Type B pancreatic cell (in vitro differentiated cells): ENCODE measurements around the gene TTLL8. TPM values are rescaled to one million over a fixed set of nuclear protein-coding genes. Genes with fewer than 3 reads are reported as not detected.

Experiments
- DNase-seq: peaks from one replicate; pipeline ENCODE4 v3.0.0; 2021; ENCODE audit warnings: mixed read lengths; ENCODE audit not compliant: unreplicated experiment; ENCODE audit errors: extremely low spot score
- H3K27ac Mint-ChIP-seq: 2 replicates; pipeline ENCODE4 v1.8.0; 2021; ENCODE audit warnings: mild to moderate bottlenecking, mixed read lengths
- H3K27me3 Mint-ChIP-seq: 2 replicates; pipeline ENCODE4 v1.8.0; 2021; ENCODE audit warnings: mixed read lengths
- H3K36me3 Mint-ChIP-seq: 2 replicates; pipeline ENCODE4 v1.8.0; 2021; ENCODE audit warnings: mixed read lengths
- H3K4me1 Mint-ChIP-seq: one replicate; pipeline ENCODE4 v1.8.0; 2021; ENCODE audit warnings: mixed read lengths; ENCODE audit not compliant: unreplicated experiment
- H3K4me3 Mint-ChIP-seq: 2 replicates; pipeline ENCODE4 v1.8.0; 2021; ENCODE audit warnings: mild to moderate bottlenecking, mixed read lengths
- H3K9me3 Mint-ChIP-seq: 2 replicates; pipeline ENCODE4 v1.8.0; 2021; ENCODE audit warnings: mixed read lengths
- CTCF ChIP-seq: fragments of 200-600 bp; sonication (generic); conservative IDR thresholded peaks from 2 replicates; pipeline ENCODE4 v1.5.0; 2021; ENCODE audit warnings: antibody characterized with exemption, mild to moderate bottlenecking
- total RNA-seq: library from RNA; stranded (reverse); gene quantifications from 2 replicates; pipeline ENCODE4 v1.2.1, GENCODE V29; 2021; ENCODE audit warnings: low replicate concordance

TTLL8 gene
- total RNA-seq, 1 donor from 2014 or later: not detected

GRCh38 chr22:50011447-50012210, 46.5 kb downstream of the TTLL8 start:
- no peak for TF ChIP-seq CTCF
- Mint-ChIP-seq H3K27me3 (peaks cover 45% of the 10 kb centered on the region), H3K36me3 (no peaks in the 10 kb centered on the region), H3K4me3 (no peak overlapping the region), H3K27ac (no peak overlapping the region), H3K9me3 (no peaks in the 10 kb centered on the region), H3K4me1 (no peaks in the 10 kb centered on the region)
- no peak for DNase-seq

GRCh38 chr22:50010676-50011446, 47.2 kb downstream of the TTLL8 start:
- Mint-ChIP-seq H3K27me3 (peaks cover 43% of the 10 kb centered on the region), H3K27ac (no peak overlapping the region), H3K4me3 (no peak overlapping the region), H3K9me3 (no peaks in the 10 kb centered on the region), H3K36me3 (no peaks in the 10 kb centered on the region), H3K4me1 (no peaks in the 10 kb centered on the region)
- no peak for DNase-seq
- no peak for TF ChIP-seq CTCF

DNA sequence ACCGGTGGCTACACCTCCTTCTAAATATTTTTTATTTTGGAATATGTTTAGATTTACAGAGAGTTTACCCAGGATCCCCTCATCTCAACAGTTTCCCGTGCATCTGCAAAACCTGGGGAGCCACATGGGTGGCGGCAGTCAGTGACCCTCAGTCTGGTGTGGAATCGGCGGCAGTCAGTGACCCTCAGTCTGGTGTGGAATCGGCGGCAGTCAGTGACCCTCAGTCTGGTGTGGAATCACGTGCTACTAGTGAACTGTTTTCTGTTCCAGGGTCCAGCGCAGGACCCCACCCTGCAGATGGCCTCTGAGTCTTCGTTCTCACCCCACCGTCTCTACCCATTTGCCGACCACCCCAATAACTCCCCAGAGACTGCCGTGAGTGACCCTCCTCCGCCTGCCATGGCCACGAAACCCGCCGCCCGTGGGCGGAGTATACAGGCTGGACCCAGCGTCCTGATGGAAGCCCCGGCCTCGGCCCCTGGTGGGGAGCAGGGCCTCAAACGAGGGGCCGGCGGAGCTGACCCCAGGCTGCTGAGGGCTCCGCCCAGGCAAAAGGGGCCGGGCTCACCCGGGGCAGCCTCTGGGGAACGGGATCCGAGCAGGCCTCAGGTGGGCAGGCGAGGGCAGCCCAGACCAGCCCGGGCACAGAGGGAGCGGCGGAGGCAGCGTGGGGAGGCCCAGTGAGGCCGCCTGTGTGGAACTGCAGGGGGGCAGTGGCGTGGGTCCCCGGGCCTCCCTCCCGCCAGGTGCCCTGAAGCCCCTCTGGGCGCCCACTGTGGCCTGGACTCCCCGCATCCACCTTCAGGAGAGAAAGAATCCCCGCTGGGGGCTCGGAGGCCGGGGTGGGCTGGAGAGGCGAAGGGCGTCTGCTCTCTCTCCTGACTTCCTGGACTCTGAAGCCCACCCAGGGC, 48.1 kb downstream of the TTLL8 start:
- TF ChIP-seq CTCF: no peak
- peaks cover 45% of the 10 kb centered on the region for H3K27me3 Mint-ChIP-seq
- H3K4me3 Mint-ChIP-seq: no peak overlapping the region
- DNase-seq: peak; percentile 80
- H3K27ac Mint-ChIP-seq: no peak overlapping the region
- no peaks in the 10 kb centered on the region for H3K9me3 Mint-ChIP-seq
- no peaks in the 10 kb centered on the region for H3K4me1 Mint-ChIP-seq
- H3K36me3 Mint-ChIP-seq: no peaks in the 10 kb centered on the region

- no peak overlapping the region for H3K4me3 Mint-ChIP-seq
- no peak for TF ChIP-seq CTCF
- no peaks in the 10 kb centered on the region for H3K9me3 Mint-ChIP-seq
- no peak overlapping the region for H3K27ac Mint-ChIP-seq
- no peaks in the 10 kb centered on the region for H3K4me1 Mint-ChIP-seq
- H3K36me3 Mint-ChIP-seq: no peaks in the 10 kb centered on the region
- peaks cover 46% of the 10 kb centered on the region for H3K27me3 Mint-ChIP-seq
- DNase-seq: no peak
These were observed 48.8 kb downstream of the TTLL8 start for GRCh38 chr22:50009251-50009650.
